Neural cell (in vitro differentiated cells): Measurements from ENCODE around the gene LHFPL2. TPM values are rescaled to one million over a fixed set of nuclear protein-coding genes. Genes with fewer than 3 reads are reported as not detected.

ENCODE experiments used
- H2AFZ ChIP-seq: fragments of 200-600, 300-800 bp; sonication (generic), shearing (Covaris generic); 2 replicates; pipeline ENCODE4 v1.6.0; 2014; ENCODE audit warnings: low read depth, mild to moderate bottlenecking, antibody characterized with exemption, low read length, moderate library complexity
- H3F3A ChIP-seq: fragments of 200-600 bp; shearing (Covaris generic); 2 replicates; pipeline ENCODE4 v1.6.1; 2016; ENCODE audit warnings: mild to moderate bottlenecking, moderate library complexity, mixed read lengths, antibody characterized with exemption, low read length; ENCODE audit not compliant: insufficient read depth, poor library complexity, severe bottlenecking
- H3K27ac ChIP-seq: fragments of 200-600, 300-800 bp; sonication (generic), shearing (Covaris generic); 2 replicates; pipeline ENCODE4 v1.5.1; 2014; ENCODE audit warnings: mild to moderate bottlenecking, low read length, moderate library complexity
- H3K27me3 ChIP-seq: fragments of 300-800, 200-600 bp; sonication (generic), shearing (Covaris generic); 2 replicates; pipeline ENCODE4 v1.6.0; 2014; ENCODE audit warnings: mild to moderate bottlenecking, low read depth, low read length, moderate library complexity; ENCODE audit not compliant: insufficient read depth
- H3K36me3 ChIP-seq: fragments of 300-800, 200-600 bp; sonication (generic), shearing (Covaris generic); 2 replicates; pipeline ENCODE4 v1.5.1; 2014; ENCODE audit warnings: mild to moderate bottlenecking, antibody characterized with exemption, low read length, moderate library complexity; ENCODE audit not compliant: insufficient read depth
- H3K4me2 ChIP-seq: fragments of 300-800, 200-600 bp; sonication (generic), shearing (Covaris generic); 2 replicates; pipeline ENCODE4 v1.6.0; 2014; ENCODE audit warnings: mild to moderate bottlenecking, low read length
- H3K4me3 ChIP-seq: fragments of 300-800, 200-600 bp; sonication (generic), shearing (Covaris generic); 2 replicates; pipeline ENCODE4 v1.5.1; 2014; ENCODE audit warnings: mild to moderate bottlenecking, low read length, moderate library complexity
- H3K79me2 ChIP-seq: fragments of 200-600 bp; shearing (Covaris generic); replicated peaks from 2 replicates; pipeline ENCODE4 v1.6.0; 2014; ENCODE audit warnings: mild to moderate bottlenecking, low read length, moderate library complexity; ENCODE audit not compliant: insufficient read depth
- H3K9ac ChIP-seq: fragments of 300-800, 200-600 bp; sonication (generic), shearing (Covaris generic); 2 replicates; pipeline ENCODE4 v1.6.1; 2016; ENCODE audit warnings: mild to moderate bottlenecking, low read length, mixed read lengths
- H3K9me2 ChIP-seq: fragments of 200-600 bp; shearing (Covaris generic); 2 replicates; pipeline ENCODE4 v1.6.1; 2016; ENCODE audit warnings: mild to moderate bottlenecking, low read length, mixed read lengths; ENCODE audit not compliant: insufficient read depth
- H3K9me3 ChIP-seq: fragments of 200-600, 300-800 bp; sonication (generic), shearing (Covaris generic); 2 replicates; pipeline ENCODE4 v1.6.1; 2016; ENCODE audit warnings: mild to moderate bottlenecking, mixed run types, low read length, moderate library complexity, mixed read lengths
- H4K20me1 ChIP-seq: fragments of 200-600 bp; shearing (Covaris generic); 2 replicates; pipeline ENCODE4 v1.6.1; 2016; ENCODE audit warnings: mild to moderate bottlenecking, mixed run types; ENCODE audit not compliant: insufficient read depth
- EP300 ChIP-seq: fragments of 450-650 bp; conservative IDR thresholded peaks from 2 replicates; pipeline ENCODE4 v1.6.1; 2014; ENCODE audit warnings: antibody characterized with exemption, mild to moderate bottlenecking, moderate library complexity; ENCODE audit not compliant: poor library complexity, severe bottlenecking
- EZH2 ChIP-seq: fragments of 200-600, 300-800 bp; shearing (Covaris generic), sonication (generic); IDR thresholded peaks from 2 replicates; pipeline ENCODE4 v1.6.1; 2014; ENCODE audit warnings: antibody characterized with exemption, low read length, borderline replicate concordance, mild to moderate bottlenecking; ENCODE audit not compliant: insufficient read depth, poor library complexity, severe bottlenecking
- MXI1 ChIP-seq: fragments of 450-650 bp; conservative IDR thresholded peaks from 2 replicates; pipeline ENCODE4 v1.6.1; 2014; ENCODE audit warnings: antibody characterized with exemption, mild to moderate bottlenecking; ENCODE audit not compliant: poor library complexity, severe bottlenecking
- POLR2AphosphoS5 ChIP-seq: IDR thresholded peaks from 2 replicates; pipeline ENCODE4 v1.6.1; 2012
- RAD21 ChIP-seq: fragments of 450-650 bp; conservative IDR thresholded peaks from 2 replicates; pipeline ENCODE4 v1.6.1; 2014; ENCODE audit warnings: antibody characterized with exemption, mild to moderate bottlenecking, moderate library complexity
- SMC3 ChIP-seq: fragments of 450-650 bp; conservative IDR thresholded peaks from 2 replicates; pipeline ENCODE4 v1.6.1; 2014; ENCODE audit warnings: antibody characterized with exemption, mild to moderate bottlenecking, moderate library complexity; ENCODE audit not compliant: poor library complexity
- TAF1 ChIP-seq: IDR thresholded peaks from 2 replicates; pipeline ENCODE4 v1.6.1; 2012; ENCODE audit warnings: low read depth
- polyA plus RNA-seq: library from polyadenylated mRNA; depleted of rRNA; stranded (reverse); fragments of >200 nt; gene quantifications from 2 replicates; pipeline ENCODE4 v1.2.3, GENCODE V29; 2014
- TF ChIP-seq, protein P1 (sequence below): IDR thresholded peaks from 2 replicates; pipeline ENCODE4 v1.6.1; 2012; ENCODE audit warnings: borderline replicate concordance
- TF ChIP-seq, protein P2 (sequence below): fragments of 450-650 bp; IDR thresholded peaks from 2 replicates; pipeline ENCODE4 v1.5.1; 2014; ENCODE audit warnings: antibody characterized with exemption, mild to moderate bottlenecking, moderate library complexity; ENCODE audit not compliant: poor library complexity, severe bottlenecking

LHFPL2 gene
- polyA plus RNA-seq, 1 donor from 2014 or later = 1.6 TPM

DNA sequence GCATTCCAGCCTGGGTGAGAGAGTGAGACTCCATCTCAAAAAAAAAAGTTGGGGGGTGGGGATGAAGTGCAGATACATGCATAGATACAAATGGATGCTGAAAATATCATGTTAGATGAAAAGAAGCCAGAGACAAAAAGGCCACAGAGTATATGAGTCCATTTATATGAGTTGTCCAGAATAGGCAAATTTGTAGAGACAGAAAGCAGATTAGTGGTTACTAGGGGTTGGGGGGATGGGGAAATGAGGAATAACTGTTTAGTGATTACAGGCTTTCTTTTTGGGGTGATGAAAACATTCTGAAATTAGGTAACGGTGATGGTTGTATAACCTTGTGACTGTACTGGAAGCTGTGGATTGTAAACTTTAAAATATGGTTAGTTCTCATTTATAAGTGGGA, 13.8 kb upstream of the LHFPL2 start:
- no peak overlapping the region for H3K4me3 ChIP-seq
- no peaks in the 10 kb centered on the region for H3K27me3 ChIP-seq
- no peaks in the 10 kb centered on the region for H3K9me2 ChIP-seq
- no peak overlapping the region for H3K9ac ChIP-seq
- no peaks in the 10 kb centered on the region for H3K9me3 ChIP-seq
- H4K20me1 ChIP-seq = no peaks in the 10 kb centered on the region
- H3K79me2 ChIP-seq = no peaks in the 10 kb centered on the region
- H3K27ac ChIP-seq = no peak overlapping the region
- no peaks in the 10 kb centered on the region for H3F3A ChIP-seq
- no peak for TF ChIP-seq SMC3
- TF ChIP-seq EP300 = no peak
- TF ChIP-seq MXI1 = no peak
- no peak for TF ChIP-seq RAD21
- TF ChIP-seq, protein P1, sequence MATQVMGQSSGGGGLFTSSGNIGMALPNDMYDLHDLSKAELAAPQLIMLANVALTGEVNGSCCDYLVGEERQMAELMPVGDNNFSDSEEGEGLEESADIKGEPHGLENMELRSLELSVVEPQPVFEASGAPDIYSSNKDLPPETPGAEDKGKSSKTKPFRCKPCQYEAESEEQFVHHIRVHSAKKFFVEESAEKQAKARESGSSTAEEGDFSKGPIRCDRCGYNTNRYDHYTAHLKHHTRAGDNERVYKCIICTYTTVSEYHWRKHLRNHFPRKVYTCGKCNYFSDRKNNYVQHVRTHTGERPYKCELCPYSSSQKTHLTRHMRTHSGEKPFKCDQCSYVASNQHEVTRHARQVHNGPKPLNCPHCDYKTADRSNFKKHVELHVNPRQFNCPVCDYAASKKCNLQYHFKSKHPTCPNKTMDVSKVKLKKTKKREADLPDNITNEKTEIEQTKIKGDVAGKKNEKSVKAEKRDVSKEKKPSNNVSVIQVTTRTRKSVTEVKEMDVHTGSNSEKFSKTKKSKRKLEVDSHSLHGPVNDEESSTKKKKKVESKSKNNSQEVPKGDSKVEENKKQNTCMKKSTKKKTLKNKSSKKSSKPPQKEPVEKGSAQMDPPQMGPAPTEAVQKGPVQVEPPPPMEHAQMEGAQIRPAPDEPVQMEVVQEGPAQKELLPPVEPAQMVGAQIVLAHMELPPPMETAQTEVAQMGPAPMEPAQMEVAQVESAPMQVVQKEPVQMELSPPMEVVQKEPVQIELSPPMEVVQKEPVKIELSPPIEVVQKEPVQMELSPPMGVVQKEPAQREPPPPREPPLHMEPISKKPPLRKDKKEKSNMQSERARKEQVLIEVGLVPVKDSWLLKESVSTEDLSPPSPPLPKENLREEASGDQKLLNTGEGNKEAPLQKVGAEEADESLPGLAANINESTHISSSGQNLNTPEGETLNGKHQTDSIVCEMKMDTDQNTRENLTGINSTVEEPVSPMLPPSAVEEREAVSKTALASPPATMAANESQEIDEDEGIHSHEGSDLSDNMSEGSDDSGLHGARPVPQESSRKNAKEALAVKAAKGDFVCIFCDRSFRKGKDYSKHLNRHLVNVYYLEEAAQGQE = no peak
- no peak for TF ChIP-seq EZH2
- TF ChIP-seq, protein P2, sequence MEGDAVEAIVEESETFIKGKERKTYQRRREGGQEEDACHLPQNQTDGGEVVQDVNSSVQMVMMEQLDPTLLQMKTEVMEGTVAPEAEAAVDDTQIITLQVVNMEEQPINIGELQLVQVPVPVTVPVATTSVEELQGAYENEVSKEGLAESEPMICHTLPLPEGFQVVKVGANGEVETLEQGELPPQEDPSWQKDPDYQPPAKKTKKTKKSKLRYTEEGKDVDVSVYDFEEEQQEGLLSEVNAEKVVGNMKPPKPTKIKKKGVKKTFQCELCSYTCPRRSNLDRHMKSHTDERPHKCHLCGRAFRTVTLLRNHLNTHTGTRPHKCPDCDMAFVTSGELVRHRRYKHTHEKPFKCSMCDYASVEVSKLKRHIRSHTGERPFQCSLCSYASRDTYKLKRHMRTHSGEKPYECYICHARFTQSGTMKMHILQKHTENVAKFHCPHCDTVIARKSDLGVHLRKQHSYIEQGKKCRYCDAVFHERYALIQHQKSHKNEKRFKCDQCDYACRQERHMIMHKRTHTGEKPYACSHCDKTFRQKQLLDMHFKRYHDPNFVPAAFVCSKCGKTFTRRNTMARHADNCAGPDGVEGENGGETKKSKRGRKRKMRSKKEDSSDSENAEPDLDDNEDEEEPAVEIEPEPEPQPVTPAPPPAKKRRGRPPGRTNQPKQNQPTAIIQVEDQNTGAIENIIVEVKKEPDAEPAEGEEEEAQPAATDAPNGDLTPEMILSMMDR = no peak
- TF ChIP-seq TAF1 = no peak
- no peak for TF ChIP-seq POLR2AphosphoS5
- no peak overlapping the region for H2AFZ ChIP-seq
- H3K4me2 ChIP-seq = no peak overlapping the region
- H3K36me3 ChIP-seq = no peaks in the 10 kb centered on the region

DNA sequence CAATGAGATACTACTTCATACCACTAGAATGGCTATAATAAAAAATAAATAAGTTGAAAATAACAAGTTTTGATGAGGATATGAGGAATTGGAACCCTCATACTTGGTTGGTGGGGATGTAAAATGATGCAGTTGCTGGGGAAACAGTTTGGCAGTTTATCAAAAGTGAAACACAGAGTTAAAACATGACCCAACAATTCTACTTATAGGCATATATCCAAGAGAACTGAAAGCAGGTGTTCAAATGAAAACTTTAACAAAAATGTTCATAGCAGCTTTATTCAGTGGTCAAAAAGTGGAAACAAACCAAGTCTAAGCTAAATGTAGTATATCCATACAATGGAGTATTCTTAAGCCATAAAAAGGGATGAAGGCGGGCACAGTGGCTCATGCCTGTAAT, 13.1 kb upstream of the LHFPL2 start:
- Histone ChIP-seq H3F3A (no peaks in the 10 kb centered on the region), H3K9ac (no peak overlapping the region), H3K27me3 (no peaks in the 10 kb centered on the region), H3K27ac (no peak overlapping the region), H3K79me2 (no peaks in the 10 kb centered on the region), H4K20me1 (no peaks in the 10 kb centered on the region), H3K4me2 (no peak overlapping the region), H2AFZ (no peak overlapping the region), H3K36me3 (no peaks in the 10 kb centered on the region), H3K9me3 (no peaks in the 10 kb centered on the region), H3K4me3 (no peak overlapping the region), H3K9me2 (no peaks in the 10 kb centered on the region)
- no peak for TF ChIP-seq TAF1
- TF ChIP-seq RAD21 = no peak
- TF ChIP-seq, protein P1 = no peak
- no peak for TF ChIP-seq EZH2
- no peak for TF ChIP-seq SMC3
- TF ChIP-seq POLR2AphosphoS5 = no peak
- no peak for TF ChIP-seq EP300
- no peak for TF ChIP-seq MXI1
